ENCODE results near the gene SEC24B.
"Not testable (repeated sequence)": the region's sequence is repeated elsewhere in the genome, so short reads cannot be mapped to it uniquely, and the experiment has no call there.

SEC24B gene

GRCh38 chr4:109511414-109511813 lies 77.8 kb downstream of the SEC24B start:
- DNase-seq: no peak

- DNase-seq: not testable (repeated sequence)
Observed at GRCh38 chr4:109513368-109513767, 79.8 kb downstream of the SEC24B start.

GRCh38 chr4:109532182-109532581 lies 98.6 kb downstream of the SEC24B start:
- DNase-seq: no peak

- no peak for DNase-seq
Observed at GRCh38 chr4:109545401-109545800, 111.8 kb downstream of the SEC24B start.

- no peak for DNase-seq
Observed at GRCh38 chr4:109547394-109547793, 113.8 kb downstream of the SEC24B start.

GRCh38 chr4:109548655-109549054 lies 115.0 kb downstream of the SEC24B start:
- no peak for DNase-seq

GRCh38 chr4:109552237-109552636 lies 118.6 kb downstream of the SEC24B start:
- DNase-seq: no peak

- DNase-seq: no peak
Observed at GRCh38 chr4:109553130-109553529, 119.5 kb downstream of the SEC24B start.

- DNase-seq: no peak
Observed at GRCh38 chr4:109554971-109555370, 121.4 kb downstream of the SEC24B start.

- DNase-seq: no peak
Observed at GRCh38 chr4:109557433-109557832, 123.8 kb downstream of the SEC24B start.

GRCh38 chr4:109558095-109558494 lies 124.5 kb downstream of the SEC24B start:
- DNase-seq: not testable (repeated sequence)

- peak; percentile 68 for DNase-seq
Observed at GRCh38 chr4:109559625-109559982, 126.0 kb downstream of the SEC24B start.

- DNase-seq: peak; percentile 90
Observed at GRCh38 chr4:109559983-109560686, 126.5 kb downstream of the SEC24B start, which contains the start of gene MCUB. TSS of gene MCUB (plus strand) at chr4:109560246. CDS start at chr4:109560338, 92 bp downstream.

- peak; percentile 69 for DNase-seq
Observed at GRCh38 chr4:109560687-109561461, 127.3 kb downstream of the SEC24B start.

- DNase-seq: peak; percentile 36
Observed at GRCh38 chr4:109562457-109563239, 129.0 kb downstream of the SEC24B start.

- no peak for DNase-seq
Observed at GRCh38 chr4:109571494-109571893, 137.9 kb downstream of the SEC24B start.

GRCh38 chr4:109572154-109572553 lies 138.5 kb downstream of the SEC24B start:
- no peak for DNase-seq

GRCh38 chr4:109574443-109574850 lies 140.8 kb downstream of the SEC24B start:
- no peak for DNase-seq

GRCh38 chr4:109574931-109575804 lies 141.6 kb downstream of the SEC24B start:
- DNase-seq: peak; percentile 33

GRCh38 chr4:109576462-109576861 lies 142.8 kb downstream of the SEC24B start:
- DNase-seq: no peak

GRCh38 chr4:109578846-109579245 lies 145.2 kb downstream of the SEC24B start:
- DNase-seq: no peak

GRCh38 chr4:109579997-109580396 lies 146.4 kb downstream of the SEC24B start:
- not testable (repeated sequence) for DNase-seq

Data from stimulated activated CD8-positive, alpha-beta memory T cell treated with anti-CD3 and anti-CD28 coated beads, Interleukin-4, amount 100 ng/mL, for 48 hours (primary cell).